Progenitor cell of endocrine pancreas (in vitro differentiated cells): ENCODE results near the gene COL23A1. TPM values are rescaled to one million over a fixed set of nuclear protein-coding genes. Genes with fewer than 3 reads are reported as not detected.

ENCODE experiments used
- DNase-seq: peaks from one replicate; pipeline ENCODE4 v3.0.0; 2021; ENCODE audit warnings: low spot score; ENCODE audit not compliant: unreplicated experiment
- H3K27ac Mint-ChIP-seq: 2 replicates; pipeline ENCODE4 v1.8.0; 2021; ENCODE audit warnings: mild to moderate bottlenecking, moderate library complexity, mixed read lengths
- H3K27me3 Mint-ChIP-seq: 2 replicates; pipeline ENCODE4 v1.8.0; 2021; ENCODE audit warnings: mixed read lengths
- H3K36me3 Mint-ChIP-seq: 2 replicates; pipeline ENCODE4 v1.8.0; 2022; ENCODE audit warnings: mixed read lengths; ENCODE audit not compliant: insufficient read depth
- H3K4me1 Mint-ChIP-seq: 2 replicates; pipeline ENCODE4 v1.8.0; 2021; ENCODE audit warnings: low read depth, mixed read lengths
- H3K4me3 Mint-ChIP-seq: 2 replicates; pipeline ENCODE4 v1.8.0; 2021; ENCODE audit warnings: low read depth, mild to moderate bottlenecking, moderate library complexity, mixed read lengths
- H3K9me3 Mint-ChIP-seq: 2 replicates; pipeline ENCODE4 v1.8.0; 2021; ENCODE audit warnings: low read depth, mixed read lengths
- CTCF ChIP-seq: fragments of 200-600 bp; sonication (generic); IDR thresholded peaks from one replicate; pipeline ENCODE4 v1.5.0; 2021; ENCODE audit warnings: antibody characterized with exemption, mild to moderate bottlenecking; ENCODE audit not compliant: unreplicated experiment
- total RNA-seq: library from RNA; stranded (reverse); gene quantifications from 2 replicates; pipeline ENCODE4 v1.2.1, GENCODE V29; 2021

The COL23A1 gene
- total RNA-seq, 1 donor from 2014 or later = 0.36 TPM

DNA sequence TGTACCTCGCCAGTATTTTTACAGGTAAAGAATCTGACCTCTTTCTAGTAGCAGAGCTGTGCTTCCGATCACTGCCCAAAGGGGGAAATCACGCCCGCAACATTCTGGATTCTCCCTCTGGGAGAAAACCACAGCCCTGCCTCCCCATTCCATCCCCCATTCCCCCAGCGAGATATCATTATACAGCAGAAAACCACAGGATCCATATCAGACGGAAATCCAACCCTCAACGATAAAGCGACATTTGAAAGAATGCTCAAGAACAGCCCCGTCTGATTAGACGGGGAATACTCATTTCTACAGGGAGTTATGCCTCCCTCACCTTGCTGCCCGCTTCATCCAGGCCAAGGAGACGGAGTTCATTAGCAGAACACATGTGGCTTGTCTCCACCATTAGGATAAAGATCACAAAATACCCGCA lies 172.8 kb downstream of the COL23A1 start:
- Mint-ChIP-seq H3K27ac (no peak overlapping the region), H3K36me3 (no peaks in the 10 kb centered on the region), H3K4me3 (no peak overlapping the region), H3K27me3 (peaks cover 25% of the 10 kb centered on the region), H3K9me3 (no peaks in the 10 kb centered on the region), H3K4me1 (peaks cover 11% of the 10 kb centered on the region)
- DNase-seq = no peak
- TF ChIP-seq CTCF = peak; percentile 7

- DNase-seq = no peak
- Mint-ChIP-seq H3K27me3 (peaks cover 25% of the 10 kb centered on the region), H3K36me3 (no peaks in the 10 kb centered on the region), H3K4me1 (peaks cover 10% of the 10 kb centered on the region), H3K9me3 (no peaks in the 10 kb centered on the region), H3K4me3 (no peak overlapping the region), H3K27ac (no peak overlapping the region)
- no peak for TF ChIP-seq CTCF
Measured at GRCh38 chr5:178416919-178417318, 173.3 kb downstream of the COL23A1 start.

GRCh38 chr5:178416206-178416882 lies 173.8 kb downstream of the COL23A1 start:
- Mint-ChIP-seq H3K27me3 (peaks cover 27% of the 10 kb centered on the region), H3K4me3 (no peak overlapping the region), H3K27ac (no peak overlapping the region), H3K9me3 (no peaks in the 10 kb centered on the region), H3K36me3 (no peaks in the 10 kb centered on the region), H3K4me1 (peaks cover 8% of the 10 kb centered on the region)
- TF ChIP-seq CTCF = no peak
- no peak for DNase-seq

DNA sequence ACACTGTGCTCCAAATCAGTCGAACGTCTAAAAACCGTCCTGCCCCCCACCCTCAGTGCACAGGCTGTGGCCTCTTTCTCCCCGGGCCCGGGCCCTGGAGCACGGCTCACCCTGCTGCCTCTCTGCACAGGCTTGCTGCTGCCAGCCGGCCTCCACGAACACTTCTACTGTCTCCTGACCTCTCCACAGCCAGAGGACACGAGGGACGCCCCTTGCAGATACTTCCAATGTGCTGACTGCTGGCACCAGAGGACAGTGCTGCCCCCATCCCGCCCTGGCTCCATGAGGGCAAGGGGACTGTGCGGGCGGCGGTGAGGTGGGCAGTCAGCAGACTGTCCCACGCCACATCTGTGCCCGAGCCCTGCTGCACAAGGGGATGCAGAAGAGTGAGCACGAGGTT lies 174.8 kb downstream of the COL23A1 start:
- no peak overlapping the region for H3K4me3 Mint-ChIP-seq
- TF ChIP-seq CTCF = no peak
- H3K27me3 Mint-ChIP-seq = peaks cover 27% of the 10 kb centered on the region
- no peaks in the 10 kb centered on the region for H3K9me3 Mint-ChIP-seq
- peaks cover 8% of the 10 kb centered on the region for H3K4me1 Mint-ChIP-seq
- DNase-seq = no peak
- H3K36me3 Mint-ChIP-seq = no peaks in the 10 kb centered on the region
- H3K27ac Mint-ChIP-seq = no peak overlapping the region

DNA sequence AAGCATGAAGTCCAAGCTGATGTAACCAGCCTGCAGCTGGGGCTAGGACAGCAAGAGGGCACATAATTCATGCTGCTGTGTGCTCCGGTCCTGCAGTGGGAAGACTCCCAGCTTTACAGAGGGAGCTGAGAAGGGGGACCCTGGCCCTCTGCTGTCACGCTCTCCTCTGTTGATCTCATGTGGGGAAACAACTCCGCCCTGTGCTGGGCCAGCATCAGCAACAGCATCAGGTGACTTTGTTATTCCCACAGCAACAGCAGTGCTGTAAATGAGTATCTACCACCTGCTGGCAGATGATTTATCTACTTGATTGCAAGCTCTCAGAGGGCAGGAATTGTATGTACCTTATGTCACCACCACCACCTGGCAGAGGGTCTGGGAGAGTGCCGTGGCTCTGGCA lies 176.2 kb downstream of the COL23A1 start:
- Mint-ChIP-seq H3K9me3 (peaks cover 3% of the 10 kb centered on the region), H3K36me3 (no peaks in the 10 kb centered on the region), H3K4me3 (no peak overlapping the region), H3K4me1 (peaks cover 2% of the 10 kb centered on the region), H3K27me3 (peaks cover 17% of the 10 kb centered on the region), H3K27ac (no peak overlapping the region)
- DNase-seq = no peak
- TF ChIP-seq CTCF = no peak
